ENCODE measurements around the gene SIGLEC5.

The SIGLEC5 gene

GRCh38 chr19:51594774-51595109 lies 35.5 kb downstream of the SIGLEC5 start:
- TF ChIP-seq CTCF (IDR thresholded peaks at IDR 0.05) = no peak
- DNase-seq (ENCODE audit: low spot score) = no peak
- Histone ChIP-seq H3K4me3 (peak overlapping the region; percentile 78), H3K27ac (peak overlapping the region; percentile 32 to 67)

GRCh38 chr19:51593969-51594773 lies 36.0 kb downstream of the SIGLEC5 start:
- DNase-seq (ENCODE audit: low spot score) = peak; percentile 97
- Histone ChIP-seq H3K27ac (peak overlapping the region; percentile 32 to 67), H3K4me3 (peak overlapping the region; percentile 78)
- no peak for TF ChIP-seq CTCF (IDR thresholded peaks at IDR 0.05)

DNA sequence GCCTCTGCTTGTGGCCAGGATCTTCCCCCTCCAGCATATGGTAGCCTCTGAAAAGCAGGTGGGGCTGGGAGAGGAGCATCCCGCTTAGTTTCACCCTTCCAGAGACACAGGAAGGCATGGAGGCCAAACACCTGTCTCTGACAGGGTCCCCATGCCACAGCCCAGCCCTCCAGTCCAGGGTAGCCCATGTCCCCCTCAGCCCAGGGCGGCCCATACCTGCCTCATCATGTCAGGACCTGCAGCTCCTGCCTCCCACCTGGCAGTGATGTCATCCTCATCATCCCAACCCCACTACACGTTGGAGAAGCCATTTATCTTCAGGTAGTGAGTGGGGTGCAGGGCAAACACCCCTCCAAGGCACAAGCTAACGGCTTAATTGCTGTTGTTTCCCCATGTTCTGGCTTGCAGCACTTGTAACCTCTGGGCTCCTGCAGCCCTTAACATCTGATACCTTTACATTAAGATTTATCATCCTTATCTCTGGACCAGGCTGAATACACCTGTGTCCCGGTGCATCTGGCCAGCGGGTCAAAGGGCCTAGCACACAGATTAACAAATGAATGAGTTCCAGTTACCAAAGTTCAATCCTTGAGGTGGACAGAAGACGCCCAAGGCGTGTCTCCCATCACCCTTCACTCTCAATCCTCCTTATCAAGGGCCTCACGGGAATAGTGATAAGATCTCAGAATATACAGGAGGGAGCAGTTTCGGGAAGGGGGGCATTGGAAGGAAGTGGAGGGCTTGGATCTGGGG lies 36.9 kb downstream of the SIGLEC5 start:
- no peak for DNase-seq (ENCODE audit: low spot score)
- no peak overlapping the region for H3K27ac ChIP-seq

DNA sequence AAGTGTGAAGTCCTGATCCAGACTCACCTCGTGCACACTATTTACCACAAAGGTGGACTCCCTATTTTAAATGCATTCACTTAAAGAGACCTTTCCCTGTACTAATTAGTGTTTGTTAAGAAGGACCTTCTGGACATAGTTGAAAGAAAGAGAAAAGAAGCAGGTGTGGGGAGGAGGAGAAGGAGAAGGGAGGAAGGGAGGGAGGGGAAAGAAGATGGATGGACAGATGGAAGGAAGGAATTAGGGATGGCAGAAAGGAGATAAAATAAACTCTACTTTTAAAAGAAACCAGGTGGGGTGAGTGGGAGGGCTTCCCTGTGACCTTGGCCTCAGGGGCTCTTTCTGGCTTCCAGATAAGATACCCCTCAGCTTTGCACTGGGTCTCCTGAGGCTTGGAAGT lies 37.7 kb downstream of the SIGLEC5 start:
- TF ChIP-seq CTCF (IDR thresholded peaks at IDR 0.05) = no peak
- no peak overlapping the region for H3K27ac ChIP-seq
- DNase-seq (ENCODE audit: low spot score) = no peak
- H3K4me3 ChIP-seq = no peak overlapping the region

More for the DNA sequence above, 36.9 kb downstream of the SIGLEC5 start:
- peak overlapping the region; percentile 78 for H3K4me3 ChIP-seq
- TF ChIP-seq CTCF (IDR thresholded peaks at IDR 0.05) = no peak

- DNase-seq (ENCODE audit: low spot score) = no peak
- no peak overlapping the region for H3K27ac ChIP-seq
- TF ChIP-seq CTCF (IDR thresholded peaks at IDR 0.05) = no peak
Measured at GRCh38 chr19:51590441-51590840, 39.8 kb downstream of the SIGLEC5 start.

DNA sequence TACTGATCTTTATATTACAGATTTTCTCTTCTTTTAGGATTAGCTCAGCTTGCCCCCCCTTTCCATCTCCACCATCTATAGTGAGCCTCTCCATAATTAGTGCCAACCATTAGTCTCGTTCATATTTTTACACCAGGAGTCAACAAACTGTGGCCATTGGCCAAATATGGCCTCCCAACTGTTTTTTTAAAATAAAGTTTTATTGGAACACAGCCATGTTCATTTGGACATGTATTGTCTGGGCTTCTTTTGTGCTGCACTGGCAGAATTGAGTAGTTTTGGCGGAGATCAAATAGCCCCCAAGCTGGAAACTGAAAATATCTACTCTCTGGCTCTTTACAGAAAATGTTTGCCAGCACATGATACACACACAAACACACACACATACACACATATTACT lies 40.7 kb downstream of the SIGLEC5 start:
- TF ChIP-seq CTCF (IDR thresholded peaks at IDR 0.05) = no peak
- no peak for DNase-seq (ENCODE audit: low spot score)
- no peak overlapping the region for H3K4me3 ChIP-seq
- no peak overlapping the region for H3K27ac ChIP-seq

More at GRCh38 chr19:51590441-51590840, 39.8 kb downstream of the SIGLEC5 start:
- H3K4me3 ChIP-seq = no peak overlapping the region
